Immature natural killer cell (primary cell): ENCODE data around the gene ABAT. TPM values are rescaled to one million over a fixed set of nuclear protein-coding genes. Genes with fewer than 3 reads are reported as not detected.

Source experiments
- DNase-seq, 3 donors: peaks; one replicate each; pipeline ENCODE4 v3.0.0; 2022; ENCODE audit warnings: mixed read lengths in 1 of 3
- H3K27ac Mint-ChIP-seq, 6 donors: one replicate each; pipeline ENCODE4 v1.8.0; 2020; ENCODE audit warnings: mixed read lengths in 6 of 6, mild to moderate bottlenecking in 5 of 6, inconsistent platforms in 4 of 6, moderate library complexity in 3 of 6
- H3K27me3 Mint-ChIP-seq, 3 donors: one replicate each; pipeline ENCODE4 v1.8.0; 2020 to 2021; ENCODE audit warnings: low read depth in 3 of 3, mild to moderate bottlenecking in 3 of 3, mixed read lengths in 3 of 3, moderate library complexity in 3 of 3, inconsistent platforms in 1 of 3
- H3K36me3 Mint-ChIP-seq, 3 donors: one replicate each; pipeline ENCODE4 v1.8.0; 2020; ENCODE audit warnings: mixed read lengths in 3 of 3, inconsistent platforms in 2 of 3, mild to moderate bottlenecking in 2 of 3
- H3K4me1 Mint-ChIP-seq, 2 donors: one replicate each; pipeline ENCODE4 v1.8.0; 2020; ENCODE audit warnings: inconsistent platforms in 2 of 2, mild to moderate bottlenecking in 2 of 2, mixed read lengths in 2 of 2, moderate library complexity in 1 of 2
- H3K4me3 Mint-ChIP-seq, 5 donors: one replicate each; pipeline ENCODE4 v1.8.0; 2020; ENCODE audit warnings: mild to moderate bottlenecking in 5 of 5, mixed read lengths in 5 of 5, inconsistent platforms in 3 of 5, moderate library complexity in 3 of 5
- H3K9me3 Mint-ChIP-seq, 6 donors: one replicate each; pipeline ENCODE4 v1.8.0; 2020; ENCODE audit warnings: mild to moderate bottlenecking in 6 of 6, mixed read lengths in 6 of 6, inconsistent platforms in 4 of 6, moderate library complexity in 3 of 6
- polyA plus RNA-seq, 3 donors: library from polyadenylated mRNA; unstranded; fragments of 300-500 nt; fragmentation: Illumina TruSeq; gene quantifications; one replicate each; pipeline ENCODE4 v1.2.3, GENCODE V29; 2021

The ABAT gene
- polyA plus RNA-seq, 3 donors from 2014 or later: 1.9 to 5.4 TPM; not detected in 1

DNA sequence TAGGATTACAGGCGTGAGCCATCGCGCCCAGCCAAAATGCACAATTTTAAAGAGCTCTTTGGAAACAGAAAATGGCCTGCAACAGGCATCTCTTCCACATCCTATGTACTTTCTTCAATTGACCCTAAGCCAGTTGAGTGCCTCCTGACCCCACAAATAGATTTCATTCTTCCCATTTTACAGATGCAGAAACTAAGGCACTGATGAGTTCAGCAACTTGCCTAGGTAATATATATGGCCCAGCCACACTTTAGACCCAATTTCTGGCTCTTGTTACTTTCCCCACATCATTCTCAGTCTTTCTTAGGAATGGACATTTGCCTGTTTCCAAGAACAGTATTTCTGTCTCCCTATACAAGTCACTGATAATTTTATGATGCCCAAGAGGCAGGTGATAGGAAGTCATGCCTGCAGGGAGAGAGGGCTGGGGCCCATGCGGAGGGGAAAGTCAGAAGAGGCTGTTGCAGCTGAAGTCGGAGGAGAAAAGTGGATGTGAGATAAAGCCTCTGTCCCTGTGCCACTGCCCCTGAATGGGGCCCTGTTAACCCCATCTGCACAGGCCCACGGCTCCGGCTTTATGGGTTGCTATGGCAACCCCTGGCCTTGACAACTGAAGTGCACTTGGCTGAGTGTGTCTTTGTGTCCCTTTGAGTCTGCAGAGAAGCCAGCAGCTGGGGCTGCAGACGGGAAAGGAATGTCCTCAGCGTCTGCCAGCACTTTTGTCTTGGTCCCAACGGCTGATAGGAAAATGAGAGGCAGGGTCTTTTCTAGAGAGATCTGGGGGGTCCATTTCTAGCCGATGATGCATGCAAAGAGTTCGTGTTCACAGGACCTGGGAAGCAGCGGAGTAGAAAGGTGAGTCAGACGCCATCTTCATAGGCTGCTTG, 45.9 kb downstream of the ABAT start:
- DNase-seq: no peak
- no peak overlapping the region for H3K27ac Mint-ChIP-seq
- peaks cover 0 to 17% (median 14%) of the 10 kb centered on the region in 3 donors for H3K36me3 Mint-ChIP-seq
- no peaks in the 10 kb centered on the region for H3K9me3 Mint-ChIP-seq
- H3K4me3 Mint-ChIP-seq: no peak overlapping the region
- peaks cover 0 to 3% (median 0%) of the 10 kb centered on the region in 3 donors for H3K27me3 Mint-ChIP-seq
- no peaks in the 10 kb centered on the region for H3K4me1 Mint-ChIP-seq

DNA sequence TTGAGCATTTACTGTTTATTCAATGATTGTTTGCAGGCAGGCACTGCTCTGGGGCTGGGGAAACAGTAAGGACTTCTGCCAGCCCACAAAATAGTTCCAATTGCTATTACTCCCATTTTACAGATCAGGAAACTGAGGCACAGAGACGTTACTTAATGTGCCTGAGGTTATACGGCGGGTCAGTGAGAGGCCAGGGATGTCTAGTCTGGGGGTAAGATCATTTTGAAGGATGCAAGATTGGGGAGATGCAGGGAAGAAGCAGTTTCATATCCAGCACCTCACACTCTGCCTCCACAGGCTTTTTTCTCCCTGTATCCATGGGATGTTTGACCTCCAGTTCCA, 46.5 kb downstream of the ABAT start:
- no peak for DNase-seq
- H3K4me1 Mint-ChIP-seq: no peaks in the 10 kb centered on the region
- peaks cover 0 to 3% (median 0%) of the 10 kb centered on the region in 3 donors for H3K27me3 Mint-ChIP-seq
- no peak overlapping the region for H3K27ac Mint-ChIP-seq
- no peak overlapping the region for H3K4me3 Mint-ChIP-seq
- H3K36me3 Mint-ChIP-seq: peaks cover 0 to 17% (median 11%) of the 10 kb centered on the region in 3 donors
- H3K9me3 Mint-ChIP-seq: no peaks in the 10 kb centered on the region

DNA sequence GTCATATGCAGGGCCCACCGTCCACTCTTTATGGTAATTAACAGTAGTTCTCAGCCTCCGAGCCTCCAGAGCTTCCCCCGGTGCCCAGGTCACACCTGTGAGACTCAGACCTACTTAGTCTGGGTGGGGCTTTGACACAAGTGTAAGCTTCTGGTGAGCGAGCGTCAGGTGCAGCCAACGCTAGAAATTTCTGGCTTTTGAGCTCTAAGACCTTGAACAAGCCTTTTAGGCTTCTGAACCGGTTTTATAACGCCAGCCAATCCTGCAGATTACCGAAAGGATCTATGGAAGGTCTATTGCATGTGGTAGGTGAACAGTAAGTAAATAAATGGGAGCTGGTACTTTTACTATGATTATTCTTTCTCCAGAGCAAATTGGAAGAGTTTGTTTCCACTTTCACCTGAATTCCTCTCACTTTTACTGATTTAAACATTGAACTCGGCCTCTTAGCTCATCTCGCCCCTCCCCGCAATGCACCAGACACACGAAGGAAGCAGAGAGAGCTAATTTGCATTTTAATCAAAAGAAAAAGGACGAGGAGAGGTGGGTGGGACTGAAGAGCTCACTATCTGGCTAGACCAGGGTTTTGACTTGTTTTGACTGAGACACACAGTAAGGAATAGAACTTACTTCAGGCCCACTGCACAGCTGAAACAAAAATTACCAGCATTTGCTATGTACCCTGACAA, 47.1 kb downstream of the ABAT start:
- H3K36me3 Mint-ChIP-seq: peaks cover 0 to 15% (median 7%) of the 10 kb centered on the region in 3 donors
- no peak overlapping the region for H3K27ac Mint-ChIP-seq
- no peak overlapping the region for H3K4me3 Mint-ChIP-seq
- no peaks in the 10 kb centered on the region for H3K4me1 Mint-ChIP-seq
- H3K9me3 Mint-ChIP-seq: no peaks in the 10 kb centered on the region
- DNase-seq: no peak
- H3K27me3 Mint-ChIP-seq: peaks cover 0 to 3% (median 0%) of the 10 kb centered on the region in 3 donors

DNA sequence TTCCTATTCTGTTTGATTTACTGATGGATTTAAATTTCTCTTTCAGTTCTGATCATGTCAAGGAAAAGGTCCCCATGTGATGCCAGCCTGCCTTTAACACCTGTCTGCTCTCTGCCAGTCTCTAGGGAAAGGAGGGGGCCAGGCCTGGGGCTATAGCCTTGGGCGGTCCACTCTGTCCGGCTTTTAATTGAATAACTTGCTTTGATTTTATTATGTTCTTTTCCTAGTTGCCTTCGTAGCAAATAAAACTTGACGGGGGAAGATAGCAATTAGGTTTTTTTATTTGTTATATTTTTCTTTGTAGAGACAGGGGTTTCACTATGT, 47.6 kb downstream of the ABAT start:
- no peak for DNase-seq
- no peaks in the 10 kb centered on the region for H3K4me1 Mint-ChIP-seq
- no peaks in the 10 kb centered on the region for H3K9me3 Mint-ChIP-seq
- H3K27ac Mint-ChIP-seq: no peak overlapping the region
- H3K36me3 Mint-ChIP-seq: peaks cover 0 to 12% (median 7%) of the 10 kb centered on the region in 3 donors
- peaks cover 0 to 3% (median 0%) of the 10 kb centered on the region in 3 donors for H3K27me3 Mint-ChIP-seq
- H3K4me3 Mint-ChIP-seq: no peak overlapping the region

DNA sequence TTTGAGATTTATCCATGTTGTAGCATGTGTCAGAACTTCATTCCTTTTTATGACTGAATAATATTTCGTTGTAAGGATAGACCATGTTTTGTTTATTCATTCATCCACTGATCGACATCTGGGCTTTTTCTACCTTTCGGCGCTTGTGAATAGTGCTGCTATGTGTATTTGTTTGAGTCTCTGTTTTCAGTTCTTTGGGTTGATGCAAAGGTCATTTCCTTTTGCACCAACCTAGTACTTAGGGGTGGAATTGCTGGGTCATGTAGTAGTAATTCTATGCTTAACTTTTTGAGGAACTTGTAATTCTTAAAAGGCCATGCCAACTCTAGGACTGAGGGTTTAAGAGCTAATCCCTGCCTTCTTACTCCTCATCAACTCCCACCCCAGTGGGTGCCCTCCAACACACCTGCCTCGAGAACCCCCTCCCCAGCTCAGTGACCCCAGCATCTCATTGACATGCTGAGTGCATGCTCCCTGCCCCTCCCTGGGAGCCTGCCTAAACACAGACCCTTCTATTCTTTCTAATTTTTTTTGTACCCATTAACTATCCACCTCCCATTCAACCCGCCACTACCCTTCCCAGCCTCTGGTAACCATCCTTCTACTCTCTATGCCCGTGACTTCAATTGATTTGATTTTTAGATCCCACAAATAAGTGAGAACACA, 51.2 kb downstream of the ABAT start:
- no peak overlapping the region for H3K4me3 Mint-ChIP-seq
- peaks cover 0 to 2% (median 0%) of the 10 kb centered on the region in 6 donors for H3K9me3 Mint-ChIP-seq
- peaks cover 15 to 16% of the 10 kb centered on the region in 2 donors for H3K4me1 Mint-ChIP-seq
- H3K27ac Mint-ChIP-seq: no peak overlapping the region
- H3K27me3 Mint-ChIP-seq: peaks cover 0 to 3% (median 0%) of the 10 kb centered on the region in 3 donors
- no peak for DNase-seq
- peaks cover 0 to 6% (median 0%) of the 10 kb centered on the region in 3 donors for H3K36me3 Mint-ChIP-seq

DNA sequence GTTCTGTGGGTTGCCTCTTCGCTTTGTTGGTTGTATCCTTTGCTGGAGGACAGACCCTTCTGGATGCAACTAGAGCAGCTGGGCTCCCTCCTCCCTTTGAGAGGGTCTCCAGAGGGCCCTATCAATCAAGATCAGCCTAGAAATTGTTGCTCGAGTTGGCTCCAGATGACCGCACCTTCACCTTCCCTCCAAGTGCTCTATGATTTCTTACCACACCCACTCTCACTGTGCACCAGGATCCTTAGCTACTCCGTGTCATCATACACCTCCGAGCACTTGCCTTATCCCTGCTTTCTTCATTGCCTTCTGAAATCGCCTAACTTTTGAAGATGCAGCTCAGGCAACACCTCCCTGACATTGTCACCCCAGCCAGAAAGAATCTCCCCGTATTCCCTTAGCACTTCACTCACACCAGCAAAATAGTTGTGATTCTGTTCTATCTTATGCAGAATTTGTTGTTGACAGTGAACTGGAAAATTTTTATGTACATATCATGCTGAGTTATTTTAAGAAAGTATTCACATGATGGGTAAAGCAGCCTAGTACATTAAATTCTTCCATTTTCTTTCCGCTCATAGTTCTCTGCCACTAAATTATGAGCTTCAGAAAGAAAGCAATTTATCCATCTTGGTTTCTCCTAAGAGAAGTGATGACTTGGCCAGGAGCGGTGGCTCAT, 52.9 kb downstream of the ABAT start:
- H3K4me1 Mint-ChIP-seq: peaks cover 17 to 18% of the 10 kb centered on the region in 2 donors
- H3K36me3 Mint-ChIP-seq: peaks cover 0 to 6% (median 1%) of the 10 kb centered on the region in 3 donors
- peaks cover 0 to 2% (median 0%) of the 10 kb centered on the region in 6 donors for H3K9me3 Mint-ChIP-seq
- H3K4me3 Mint-ChIP-seq: no peak overlapping the region
- no peak overlapping the region for H3K27ac Mint-ChIP-seq
- H3K27me3 Mint-ChIP-seq: peaks cover 0 to 3% (median 0%) of the 10 kb centered on the region in 3 donors
- DNase-seq: no peak

DNA sequence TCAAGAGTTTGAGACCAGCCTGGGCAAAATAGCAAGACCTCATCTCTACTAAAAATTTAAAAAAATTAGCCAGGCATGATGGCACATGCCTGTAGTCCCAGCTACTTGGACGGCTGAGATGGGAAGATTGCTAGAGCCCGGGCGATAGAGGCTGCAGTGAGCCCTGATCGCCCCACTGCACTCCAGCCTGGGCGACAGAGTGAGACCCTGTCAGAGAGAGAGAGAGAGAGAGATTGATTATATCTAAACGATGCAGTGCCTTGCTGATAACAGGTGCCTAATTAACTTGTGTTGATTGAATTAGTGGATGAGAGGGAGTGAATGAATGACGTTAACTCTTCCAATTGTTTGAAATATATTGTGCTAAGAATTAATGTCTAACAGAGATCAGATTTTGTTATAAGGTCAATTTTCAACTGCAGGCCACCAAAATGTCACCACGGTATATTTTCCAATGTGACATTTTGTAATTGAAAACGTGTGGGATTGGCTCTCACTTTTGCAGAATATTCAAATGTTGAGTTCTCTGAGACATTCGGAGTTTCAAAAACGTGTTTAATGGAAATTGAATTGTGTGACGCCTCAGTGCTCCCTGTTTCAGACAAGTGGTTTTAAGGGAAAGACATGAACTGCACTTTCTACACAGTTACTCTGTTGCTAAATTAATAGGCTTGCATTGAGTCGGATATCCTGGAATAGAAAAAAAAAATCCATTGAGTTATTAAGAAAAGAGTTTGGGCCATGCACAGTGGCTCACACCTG, 53.6 kb downstream of the ABAT start:
- Mint-ChIP-seq H3K9me3 (peaks cover 0 to 2% (median 0%) of the 10 kb centered on the region in 6 donors), H3K27me3 (no peaks in the 10 kb centered on the region), H3K4me3 (no peak overlapping the region), H3K27ac (no peak overlapping the region), H3K4me1 (peaks cover 17 to 18% of the 10 kb centered on the region in 2 donors), H3K36me3 (peaks cover 0 to 6% (median 0%) of the 10 kb centered on the region in 3 donors)
- DNase-seq: no peak

DNA sequence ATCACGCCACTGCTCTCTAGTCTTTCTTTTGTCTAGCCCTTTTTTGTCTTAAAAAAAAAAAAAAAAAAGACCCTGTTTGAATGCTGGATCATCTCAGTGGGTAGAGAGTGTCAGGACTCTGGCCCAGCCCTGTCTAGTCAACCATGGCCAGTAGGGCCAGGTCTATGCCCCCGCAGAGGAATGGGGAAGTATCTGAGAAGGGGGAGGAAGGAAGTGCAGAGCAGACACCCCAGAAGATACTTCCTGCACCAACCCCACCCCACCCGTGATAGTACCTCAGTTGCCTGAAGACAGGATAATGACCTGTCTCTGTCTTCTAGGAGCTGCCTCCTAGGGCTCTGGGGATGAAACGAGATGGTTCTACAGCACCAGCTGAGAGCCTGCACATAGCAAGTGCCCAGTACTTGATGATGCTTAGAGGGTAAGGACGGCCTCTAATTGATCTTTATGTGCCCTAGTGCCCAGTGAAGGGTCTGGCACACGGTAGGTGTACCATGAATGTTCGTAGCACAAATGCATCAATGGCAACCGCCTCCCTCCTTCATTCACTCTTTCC, 55.4 kb downstream of the ABAT start:
- H3K4me1 Mint-ChIP-seq: peaks cover 17 to 18% of the 10 kb centered on the region in 2 donors
- no peaks in the 10 kb centered on the region for H3K27me3 Mint-ChIP-seq
- peak overlapping the region in 2 of 6 donors; percentile 47 to 69 for H3K27ac Mint-ChIP-seq
- H3K4me3 Mint-ChIP-seq: peak overlapping the region in 1 of 5 donors; percentile 64
- peaks cover 0 to 2% (median 0%) of the 10 kb centered on the region in 6 donors for H3K9me3 Mint-ChIP-seq
- peaks cover 0 to 16% (median 3%) of the 10 kb centered on the region in 3 donors for H3K36me3 Mint-ChIP-seq
- DNase-seq: no peak

DNA sequence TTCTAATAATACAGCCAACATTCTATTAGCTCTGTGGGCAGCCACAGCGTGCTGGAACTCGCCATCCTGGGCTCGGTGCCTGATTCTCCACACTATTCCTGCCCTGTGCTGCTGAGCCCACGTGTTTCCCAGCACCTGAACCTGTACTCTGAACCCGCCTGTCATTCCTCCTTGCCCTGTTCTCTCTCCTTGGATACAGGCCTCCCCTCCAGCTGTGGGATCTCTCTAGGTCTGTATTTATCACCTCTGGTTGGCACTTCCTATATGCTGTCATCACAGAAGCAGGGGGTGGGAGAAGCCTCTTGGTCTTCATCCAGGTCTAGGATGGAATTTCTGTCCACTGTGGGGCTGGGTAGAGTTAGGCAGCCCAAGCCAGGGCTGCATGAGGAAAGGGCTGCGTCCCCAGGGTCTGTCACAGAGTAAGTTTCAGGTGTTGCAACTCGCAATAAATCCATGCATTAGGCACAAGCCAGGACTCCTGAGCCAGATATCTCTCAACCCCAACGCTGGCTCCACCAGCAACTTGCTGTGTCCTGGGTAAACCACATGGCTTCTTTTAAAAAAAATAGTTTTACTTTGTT, 56.0 kb downstream of the ABAT start:
- no peak for DNase-seq
- Mint-ChIP-seq H3K9me3 (peaks cover 0 to 2% (median 0%) of the 10 kb centered on the region in 6 donors), H3K27me3 (no peaks in the 10 kb centered on the region), H3K4me3 (peak overlapping the region in 2 of 5 donors; percentile 30 to 64), H3K36me3 (peaks cover under 1 to 16% (median 3%) of the 10 kb centered on the region in 3 donors), H3K27ac (peak overlapping the region in 3 of 6 donors; percentile 51 to 77 (median 62)), H3K4me1 (peaks cover 17 to 18% of the 10 kb centered on the region in 2 donors)

DNA sequence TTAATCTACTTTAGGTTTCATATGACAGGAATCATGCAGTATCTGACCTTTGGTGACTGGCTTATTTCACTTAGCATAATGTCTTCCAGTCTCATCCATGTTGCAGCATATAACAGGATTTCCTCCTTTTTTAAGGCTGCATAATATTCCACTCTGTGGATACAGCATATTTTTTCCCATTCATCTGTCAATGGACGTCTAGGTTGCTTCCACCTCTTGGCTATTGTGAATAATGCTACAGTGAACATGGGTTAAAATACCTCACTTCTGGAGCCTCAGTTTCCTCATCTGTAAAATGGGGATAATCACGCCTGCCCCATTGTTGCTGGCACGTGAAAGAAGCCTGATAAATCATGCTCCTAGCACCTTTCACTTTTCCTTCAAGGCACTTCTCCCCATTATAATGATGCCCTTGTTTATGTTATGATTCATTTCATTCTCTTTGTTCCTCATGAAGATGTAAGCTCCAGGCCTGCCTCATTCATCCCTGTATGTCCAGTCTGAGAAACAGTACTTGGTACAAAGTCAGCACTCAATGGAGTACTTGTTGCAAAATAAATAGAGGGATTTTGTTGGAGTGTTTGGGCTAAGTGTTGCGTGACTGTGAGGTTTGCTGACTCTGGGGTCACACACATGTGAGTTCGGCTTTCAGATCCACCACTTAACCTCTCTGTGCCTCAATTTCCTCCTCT, 59.6 kb downstream of the ABAT start:
- H3K4me3 Mint-ChIP-seq: no peak overlapping the region
- DNase-seq: no peak
- H3K9me3 Mint-ChIP-seq: peaks cover 0 to 2% (median 0%) of the 10 kb centered on the region in 6 donors
- no peak overlapping the region for H3K27ac Mint-ChIP-seq
- peaks cover 17 to 18% of the 10 kb centered on the region in 2 donors for H3K4me1 Mint-ChIP-seq
- no peaks in the 10 kb centered on the region for H3K27me3 Mint-ChIP-seq
- peaks cover 5 to 23% (median 8%) of the 10 kb centered on the region in 3 donors for H3K36me3 Mint-ChIP-seq

DNA sequence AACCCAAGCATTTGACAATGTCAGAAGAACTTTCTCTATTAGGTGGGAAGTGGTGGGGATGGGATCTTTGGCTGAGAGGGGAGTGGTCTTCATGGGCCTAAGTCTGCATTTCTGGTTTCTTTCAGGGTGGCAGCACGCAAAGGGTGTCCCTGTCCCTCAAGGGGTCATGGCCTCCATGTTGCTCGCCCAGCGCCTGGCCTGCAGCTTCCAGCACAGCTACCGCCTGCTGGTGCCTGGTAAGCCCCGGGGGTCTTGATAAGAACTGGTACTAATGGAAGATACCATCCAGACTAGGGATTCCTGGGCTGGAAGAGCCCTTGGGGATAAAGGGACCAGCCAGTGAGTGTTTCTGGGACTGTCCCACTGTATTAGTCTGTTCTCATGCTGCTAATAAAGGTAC, 61.2 kb downstream of the ABAT start:
- no peak overlapping the region for H3K4me3 Mint-ChIP-seq
- no peak overlapping the region for H3K27ac Mint-ChIP-seq
- peaks cover 1 to 3% of the 10 kb centered on the region in 2 donors for H3K4me1 Mint-ChIP-seq
- no peaks in the 10 kb centered on the region for H3K9me3 Mint-ChIP-seq
- no peak for DNase-seq
- no peaks in the 10 kb centered on the region for H3K27me3 Mint-ChIP-seq
- H3K36me3 Mint-ChIP-seq: peaks cover 5 to 29% (median 8%) of the 10 kb centered on the region in 3 donors
